Measurements from ENCODE around the gene CREBZF.
"Not testable (repeated sequence)": the region's sequence is repeated elsewhere in the genome, so short reads cannot be mapped to it uniquely, and the experiment has no call there.

Gene CREBZF

GRCh38 chr11:85668157-85668556 is 3.2 kb upstream of the CREBZF start:
- no peak for DNase-seq

GRCh38 chr11:85666687-85667086 is 1.8 kb upstream of the CREBZF start:
- DNase-seq: no peak

- DNase-seq: no peak
Measured at GRCh38 chr11:85665733-85666132, 804 bp upstream of the CREBZF start.

- DNase-seq: peak; percentile 77
Measured at GRCh38 chr11:85663753-85664614, 945 bp downstream of the CREBZF start.

DNA sequence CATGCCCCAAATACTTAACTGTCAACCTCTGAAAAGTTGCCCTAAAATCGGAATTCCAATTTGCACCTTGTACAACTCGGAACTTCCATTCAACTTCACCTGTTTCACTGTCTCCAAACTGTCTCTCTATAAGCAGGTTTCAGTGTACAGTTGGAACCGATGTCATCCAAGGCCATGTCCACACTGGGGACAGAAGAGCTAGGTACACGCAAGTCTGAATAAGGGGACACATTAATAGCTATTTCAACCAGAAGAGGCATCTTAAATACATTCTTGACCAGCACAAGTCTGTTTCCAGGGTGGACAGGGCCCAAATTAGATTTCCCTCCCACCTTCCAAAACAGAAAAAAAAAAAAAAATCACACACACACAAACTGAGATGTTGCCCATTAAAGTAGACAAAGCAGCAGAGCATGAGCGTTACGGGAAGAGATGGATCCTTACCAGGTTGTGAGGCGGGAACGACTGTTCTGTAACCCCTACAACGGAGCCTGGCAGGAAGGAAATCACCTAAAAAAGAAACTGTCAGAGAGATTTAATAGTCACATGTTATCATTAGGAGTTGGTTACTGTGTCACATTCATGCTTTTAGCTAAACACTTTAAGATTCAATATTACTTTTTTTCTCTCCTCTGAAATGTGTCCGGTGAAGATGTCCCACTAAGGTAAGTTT is 1.7 kb downstream of the CREBZF start:
- DNase-seq: no peak

DNA sequence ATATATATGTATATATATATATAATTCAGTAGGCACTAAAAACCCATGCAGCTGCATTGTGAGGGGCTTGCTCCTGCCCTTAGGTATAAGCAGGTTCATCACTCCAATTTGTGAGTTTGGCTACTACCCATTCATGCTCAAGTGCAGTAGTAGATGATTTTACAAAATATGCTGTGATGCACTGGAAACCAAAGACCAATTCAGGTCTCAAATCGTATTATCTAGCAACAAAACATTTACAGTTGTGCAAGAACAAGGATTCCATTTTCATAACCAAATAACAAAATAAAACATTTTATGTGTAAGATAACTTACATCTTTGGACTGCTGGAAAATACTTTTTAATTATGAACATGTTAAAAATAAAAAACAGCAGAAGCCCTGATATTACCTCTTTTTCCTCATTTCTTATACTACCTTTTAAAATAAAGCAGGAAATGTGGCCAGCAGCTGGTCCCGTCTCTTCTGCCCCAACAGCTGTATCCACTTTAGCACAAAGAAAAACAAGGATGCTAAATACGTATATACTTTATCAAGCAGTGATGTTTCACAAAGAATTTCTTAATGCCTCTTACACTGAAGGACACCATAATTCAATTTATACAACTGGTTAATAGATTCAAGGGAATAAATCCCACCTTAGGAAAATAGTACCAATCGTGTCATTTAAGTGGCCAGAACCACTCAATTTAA is 2.8 kb downstream of the CREBZF start:
- no peak for DNase-seq

GRCh38 chr11:85658180-85658579 is 6.7 kb downstream of the CREBZF start:
- DNase-seq: no peak

GRCh38 chr11:85656777-85657176 is 8.2 kb downstream of the CREBZF start:
- no peak for DNase-seq

GRCh38 chr11:85654343-85654742 is 10.6 kb downstream of the CREBZF start:
- not testable (repeated sequence) for DNase-seq

GRCh38 chr11:85652786-85653447 is 12.0 kb downstream of the CREBZF start:
- no peak for DNase-seq

DNA sequence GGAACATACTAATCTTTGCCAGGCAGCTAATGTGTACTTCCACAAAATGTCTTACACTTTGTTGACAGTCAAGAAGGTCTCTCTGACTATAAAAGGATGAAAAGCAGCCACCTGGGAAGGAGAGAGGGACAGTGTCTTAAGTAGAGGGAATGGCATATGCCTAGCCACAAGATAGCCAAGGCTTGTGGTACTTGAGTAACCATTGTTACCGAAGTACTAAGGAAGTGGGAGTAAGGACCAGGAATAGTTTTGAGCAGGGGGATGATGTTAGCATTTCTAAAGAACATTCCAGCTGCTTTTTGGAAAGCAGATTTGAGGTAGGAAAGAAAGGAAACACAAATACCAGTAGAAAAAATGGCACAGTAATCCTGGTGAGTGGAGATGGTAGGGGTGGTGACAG is 13.8 kb downstream of the CREBZF start:
- no peak for DNase-seq

DNA sequence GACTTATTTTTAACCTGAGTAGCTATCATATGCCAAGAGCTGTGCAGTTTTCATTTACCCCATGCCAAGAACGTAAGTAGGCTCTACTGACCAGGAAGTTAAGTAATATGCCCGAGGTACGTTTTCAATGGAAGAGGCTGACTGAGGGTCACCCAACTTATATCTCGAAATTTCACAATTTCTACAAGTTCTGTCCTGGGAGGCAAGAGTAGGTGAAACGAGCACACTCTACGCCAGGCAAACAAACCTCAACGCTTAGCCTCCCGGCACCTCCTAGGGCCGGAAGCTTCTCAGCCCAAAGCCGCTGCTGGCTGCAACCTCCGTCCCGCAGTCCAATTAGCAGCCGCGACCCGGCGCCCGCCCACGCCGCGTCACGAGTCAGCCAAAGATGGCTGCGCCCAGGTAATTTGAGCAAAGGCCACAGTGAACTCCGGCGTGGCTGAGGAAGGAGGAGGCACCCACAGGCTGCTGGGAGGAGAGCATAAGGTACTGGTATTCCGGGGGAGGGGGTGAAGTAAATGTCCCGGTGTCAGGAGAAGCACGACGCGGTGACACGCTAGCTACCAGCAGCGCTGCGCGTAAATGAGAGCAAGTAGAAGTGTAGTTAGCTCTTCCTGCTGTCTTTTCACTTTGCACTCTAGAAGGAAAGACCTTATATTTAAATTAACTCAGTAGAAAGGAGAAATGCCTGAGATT is 17.2 kb downstream of the CREBZF start, which contains the start of gene TMEM126A:
Gene TMEM126A, plus strand, starts transcription at position 364 of the 696 bp plus-strand sequence. CDS start 2,289 bp downstream, outside the sequence.
- DNase-seq: peak; percentile 83

DNA sequence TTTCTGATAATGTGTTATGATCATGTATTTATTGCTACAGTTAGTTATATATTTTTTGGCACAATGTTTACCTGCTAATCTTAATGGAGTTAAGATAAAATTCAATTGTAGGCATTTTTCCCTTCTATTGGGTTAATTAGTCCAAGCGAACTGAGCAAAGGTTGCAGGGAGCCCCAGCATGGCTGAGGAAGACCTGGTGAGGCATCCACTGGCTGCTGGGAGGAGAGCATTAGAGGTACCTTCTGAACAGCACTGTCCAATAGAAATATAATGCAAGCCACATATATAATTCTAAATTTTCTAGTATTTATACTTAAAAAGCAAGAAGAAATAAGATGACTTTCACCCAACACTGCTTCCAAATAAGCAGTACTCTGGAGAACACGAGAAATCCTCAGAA is 17.9 kb downstream of the CREBZF start:
- no peak for DNase-seq

DNA sequence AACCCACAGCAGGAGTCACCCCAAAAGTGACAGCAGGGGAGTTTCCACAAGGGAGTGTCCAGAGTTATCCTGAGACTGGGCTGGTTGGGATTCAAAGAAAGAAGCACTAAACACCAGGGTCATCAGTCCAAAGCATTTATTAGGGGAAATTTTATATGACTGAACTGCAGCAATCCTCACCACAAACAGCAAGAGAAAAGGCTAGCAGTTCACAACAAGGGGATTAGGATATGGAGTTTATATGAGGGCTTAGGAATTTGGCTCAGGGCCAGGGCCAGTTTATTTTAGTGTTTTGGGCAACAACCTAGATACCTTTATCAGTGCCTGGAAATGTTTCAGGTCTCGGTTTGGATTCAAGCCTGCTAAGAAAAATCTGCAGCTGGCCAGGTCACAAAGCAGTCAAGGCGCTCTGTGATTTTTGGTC is 21.7 kb downstream of the CREBZF start:
- DNase-seq: no peak

DNA sequence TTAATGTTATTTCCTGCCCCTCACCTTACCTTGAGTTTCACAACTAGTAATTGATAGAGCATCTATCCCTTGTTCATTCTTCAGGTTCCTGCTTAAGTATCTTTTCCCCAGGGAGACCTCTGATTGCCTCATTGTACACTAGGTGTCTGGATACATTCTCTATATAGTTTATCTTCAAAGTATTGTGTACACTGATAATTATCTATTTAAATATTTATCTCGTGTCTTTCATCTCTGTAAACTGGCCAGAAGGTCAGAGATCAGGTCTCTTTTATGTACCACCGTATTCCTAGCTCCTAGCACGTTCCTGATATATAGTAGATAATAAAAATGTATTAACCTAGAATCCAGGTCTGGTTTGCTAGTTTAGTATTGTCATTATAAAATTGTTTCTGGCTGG is 30.2 kb downstream of the CREBZF start:
- DNase-seq: no peak

- no peak for DNase-seq
Measured at GRCh38 chr11:85628771-85629341, 36.1 kb downstream of the CREBZF start.

DNA sequence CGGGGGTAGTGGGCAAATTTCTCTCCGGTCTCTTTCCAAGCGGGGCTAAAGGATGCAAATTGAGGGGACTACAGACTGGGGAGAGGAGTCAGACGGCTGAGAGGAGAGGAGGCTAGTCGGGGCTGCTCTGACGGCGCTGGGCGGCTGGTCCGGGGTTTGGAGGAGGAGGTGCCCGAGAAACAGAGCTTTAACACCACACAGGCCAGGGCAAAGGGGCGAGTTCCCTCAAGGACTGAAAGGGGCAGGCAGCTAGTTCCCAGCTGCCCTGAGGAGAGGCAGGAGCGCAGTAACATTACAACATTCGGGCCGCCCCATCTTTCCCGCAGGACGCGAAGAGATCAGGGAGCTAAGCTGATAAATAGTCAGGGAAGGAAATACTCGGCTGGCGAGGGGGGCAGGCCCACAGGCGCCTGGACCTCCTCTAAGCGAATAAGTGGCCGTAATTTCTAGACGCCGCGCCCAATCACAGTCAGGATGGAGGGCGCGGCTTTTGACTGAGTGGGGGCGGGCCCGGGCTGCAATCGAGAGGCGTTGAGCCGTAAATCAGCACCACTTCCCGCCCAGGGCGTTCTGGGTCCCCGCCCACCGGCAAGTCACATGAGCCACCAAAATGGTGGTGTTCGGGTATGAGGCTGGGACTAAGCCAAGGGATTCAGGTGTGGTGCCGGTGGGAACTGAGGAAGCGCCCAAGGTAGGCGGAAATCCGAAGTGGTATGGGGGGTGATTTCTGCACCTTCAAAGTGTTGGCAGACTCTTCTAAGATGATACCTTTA is 36.7 kb downstream of the CREBZF start, which contains the start of gene TMEM126B:
Gene TMEM126B, plus strand, starts transcription at position 596 of the 773 bp plus-strand sequence. Its CDS starts 15 bp downstream, at position 611.
- peak; percentile 98 for DNase-seq

DNA sequence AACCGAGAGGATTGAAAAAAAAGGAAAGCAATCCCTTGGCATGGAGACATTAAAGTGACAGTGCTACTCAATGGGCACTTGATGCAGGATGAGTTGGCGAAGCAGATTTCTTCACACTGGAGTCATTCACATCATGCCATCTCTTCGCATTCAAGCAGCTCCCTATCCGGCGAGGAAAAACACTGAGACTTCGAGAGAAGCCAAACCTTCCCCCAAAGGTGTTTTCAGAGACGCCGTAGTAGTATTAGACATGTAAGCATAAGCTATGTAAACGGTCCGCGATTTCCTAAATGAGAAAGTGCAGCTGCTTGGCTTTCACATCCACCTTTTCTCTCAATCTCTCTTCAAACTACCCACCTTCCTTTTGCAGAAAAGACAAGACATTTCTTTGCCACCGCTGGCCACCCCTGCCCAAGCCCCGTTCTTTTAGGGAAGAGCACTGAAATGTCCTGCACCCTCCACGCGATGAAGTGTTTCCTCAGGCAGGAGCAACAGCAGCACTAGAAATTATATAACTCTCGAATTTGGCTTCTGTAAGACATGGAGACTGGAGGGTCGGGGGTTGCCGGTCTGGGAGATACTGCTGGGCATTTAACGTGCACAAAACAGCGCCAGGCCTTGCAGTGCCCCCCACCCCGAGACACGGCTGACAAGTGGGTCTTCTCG is 37.5 kb downstream of the CREBZF start, which contains the start of gene DLG2:
Gene DLG2, minus strand, starts transcription at position 13 of the 666 bp plus-strand sequence.
- DNase-seq: peak; percentile 5

GRCh38 chr11:85626496-85626895 is 38.4 kb downstream of the CREBZF start:
- DNase-seq: no peak

DNA sequence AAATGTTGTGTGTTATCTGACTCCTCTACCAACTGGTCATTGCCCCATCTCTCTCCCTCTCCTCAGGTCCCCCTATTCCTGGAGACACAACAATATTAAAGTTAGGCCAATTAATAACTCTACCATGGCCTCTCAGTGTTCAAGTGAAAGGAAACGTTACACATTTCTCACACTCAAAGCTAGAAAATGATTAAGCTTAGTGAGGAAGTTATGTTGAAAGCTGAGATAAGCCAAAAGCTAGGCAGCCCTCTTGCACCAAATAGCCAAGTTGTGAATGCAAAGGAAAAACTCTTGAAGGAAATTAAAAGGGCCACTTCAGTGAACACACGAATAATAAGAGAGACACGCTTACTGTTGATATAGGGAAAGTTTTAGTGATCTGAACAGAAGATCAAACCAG is 44.7 kb downstream of the CREBZF start:
- no peak for DNase-seq
